MM.1S (cell line): ENCODE results near the gene POU5F1.
"Not testable (repeated sequence)": the region's sequence is repeated elsewhere in the genome, so short reads cannot be mapped to it uniquely, and the experiment has no call there.

ENCODE experiments used
- EZH2 ChIP-seq: fragments of 300-600 bp; sonication (generic); optimal IDR thresholded peaks from 2 replicates; pipeline ENCODE3; 2017; ENCODE audit warnings: low read depth, mild to moderate bottlenecking, antibody characterized with exemption, low read length, mixed read lengths
- EZH2phosphoT487 ChIP-seq: fragments of 300-600 bp; sonication (generic); IDR thresholded peaks from 2 replicates; pipeline ENCODE4 v1.6.1; 2018; ENCODE audit warnings: antibody characterized with exemption, low read length

DNA sequence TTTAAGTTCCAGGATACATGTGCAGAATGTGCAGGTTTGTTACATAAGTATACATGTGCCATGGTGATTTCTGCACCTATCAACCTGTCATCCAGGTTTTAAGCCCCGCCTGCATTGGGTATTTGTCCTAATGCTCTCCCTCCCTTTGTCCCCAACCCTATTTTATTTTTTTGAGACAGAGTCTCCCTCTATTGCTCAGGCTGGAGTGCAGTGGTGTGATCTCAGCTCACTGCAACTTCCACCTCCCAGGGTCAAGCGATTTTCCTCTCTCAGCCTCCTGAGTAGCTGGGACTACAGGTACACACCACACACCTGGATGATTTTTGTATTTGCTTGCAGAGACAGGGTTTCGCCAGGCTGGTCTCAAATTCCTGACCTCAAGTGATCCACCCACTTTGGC, 18.7 kb upstream of the POU5F1 start:
- not testable (repeated sequence) for TF ChIP-seq EZH2, EZH2phosphoT487
